GM03348 (cell line): ENCODE measurements around the gene OSGIN1.

Experiments used
- DNase-seq: peaks from one replicate; pipeline ENCODE4 v3.0.0; 2012; ENCODE audit warnings: low spot score

Gene OSGIN1

GRCh38 chr16:83925957-83926725, 26.9 kb upstream of the OSGIN1 start:
- no peak for DNase-seq

GRCh38 chr16:83926726-83927397, 26.2 kb upstream of the OSGIN1 start:
- peak; percentile 93 for DNase-seq

- DNase-seq, result peak; percentile 84
Observed at GRCh38 chr16:83928341-83929055, 24.5 kb upstream of the OSGIN1 start.

- no peak for DNase-seq
Observed at GRCh38 chr16:83929811-83930555, 23.1 kb upstream of the OSGIN1 start.

GRCh38 chr16:83930730-83931500, 22.1 kb upstream of the OSGIN1 start:
- no peak for DNase-seq

GRCh38 chr16:83931556-83931955, 21.5 kb upstream of the OSGIN1 start:
- no peak for DNase-seq

GRCh38 chr16:83932304-83932703, 20.7 kb upstream of the OSGIN1 start:
- DNase-seq, result no peak

GRCh38 chr16:83932955-83933673, 19.9 kb upstream of the OSGIN1 start:
- DNase-seq, result no peak

GRCh38 chr16:83933885-83934683, 19.0 kb upstream of the OSGIN1 start:
- DNase-seq, result peak; percentile 50

- DNase-seq, result no peak
Observed at GRCh38 chr16:83934684-83934977, 18.4 kb upstream of the OSGIN1 start.

GRCh38 chr16:83935005-83935857, 17.8 kb upstream of the OSGIN1 start:
- DNase-seq, result no peak

GRCh38 chr16:83935858-83936255, 17.2 kb upstream of the OSGIN1 start:
- no peak for DNase-seq

- DNase-seq, result no peak
Observed at GRCh38 chr16:83936581-83937165, 16.4 kb upstream of the OSGIN1 start.

- no peak for DNase-seq
Observed at GRCh38 chr16:83937267-83937666, 15.8 kb upstream of the OSGIN1 start.

- no peak for DNase-seq
Observed at GRCh38 chr16:83937922-83938885, 14.8 kb upstream of the OSGIN1 start.

GRCh38 chr16:83939266-83939855, 13.7 kb upstream of the OSGIN1 start:
- DNase-seq, result no peak

- DNase-seq, result no peak
Observed at GRCh38 chr16:83940119-83940518, 12.9 kb upstream of the OSGIN1 start.
